Small intestine (tissue), 4 donors: Measurements from ENCODE around the gene KRT84. TPM values are rescaled to one million over a fixed set of nuclear protein-coding genes. Genes with fewer than 3 reads are reported as not detected.

Experiments used
- polyA plus RNA-seq, 4 donors: library from polyadenylated mRNA; stranded (reverse) in 3 of 4; unstranded in 1 of 4; fragments of 200-250 nt in 3 of 4; fragments of 120-200 nt in 1 of 4; gene quantifications; one replicate each; pipeline versions ENCODE4 v1.2.1 to v1.2.3, GENCODE V29; 2013
- donor health status: healthy with polysubstance abuse.
- donor health status: Bipolar disorder and iron deficiency.
- donor health status: healthy.

Gene KRT84
- polyA plus RNA-seq, 4 donors = not detected

Other genes with a start within 250 kb of the KRT84 start
- 1 to 10 TPM in 1 of 4 donors, under 1 TPM in 3; 0.13 to 3.2 (median 0.58) TPM for gene KRT80, start 193.6 kb downstream of the KRT84 start, polyA plus RNA-seq
- gene KRT7, start 152.4 kb downstream of the KRT84 start, polyA plus RNA-seq = 10 to 100 TPM in 1 of 4 donors, 1 to 10 TPM in 3; 2.2 to 10.1 (median 3.2) TPM
- gene KRT86, start 111.0 kb downstream of the KRT84 start, polyA plus RNA-seq = under 1 TPM in 3 of 4 donors, not detected in 1; 0.01 to 0.84 (median 0.54) TPM
- gene KRT81, start 94.1 kb downstream of the KRT84 start, polyA plus RNA-seq = under 1 TPM in 1 of 4 donors, not detected in 3; 0.53 TPM
- gene KRT83, start 64.3 kb downstream of the KRT84 start, polyA plus RNA-seq = under 1 TPM in 1 of 4 donors, not detected in 3; 0.03 TPM
- under 1 TPM in 1 of 4 donors, not detected in 3; 0.03 TPM for gene KRT85, start 18.2 kb downstream of the KRT84 start, polyA plus RNA-seq
- gene KRT82, start 20.7 kb upstream of the KRT84 start, polyA plus RNA-seq = not detected
- under 1 TPM in 1 of 4 donors, not detected in 3; 0.01 TPM for gene KRT75, start 48.7 kb upstream of the KRT84 start, polyA plus RNA-seq
- under 1 TPM in 1 of 4 donors, not detected in 3; 0.67 TPM for gene KRT6B, start 66.5 kb upstream of the KRT84 start, polyA plus RNA-seq
- under 1 TPM in 1 of 4 donors, not detected in 3; 0.03 TPM for gene KRT6C, start 88.2 kb upstream of the KRT84 start, polyA plus RNA-seq
- 1 to 10 TPM in 2 of 4 donors, under 1 TPM in 1, not detected in 1; 0.13 to 6.7 (median 3.2) TPM for gene KRT6A, start 107.6 kb upstream of the KRT84 start, polyA plus RNA-seq
- gene KRT5, start 134.7 kb upstream of the KRT84 start, polyA plus RNA-seq = 1 to 10 TPM in 2 of 4 donors, under 1 TPM in 2; 0.06 to 6.5 (median 3.2) TPM
- not detected for gene KRT71, start 167.5 kb upstream of the KRT84 start, polyA plus RNA-seq
- gene KRT74, start 188.2 kb upstream of the KRT84 start, polyA plus RNA-seq = under 1 TPM in 1 of 4 donors, not detected in 3; 0.27 TPM
- gene KRT72, start 215.8 kb upstream of the KRT84 start, polyA plus RNA-seq = 10 to 100 TPM in 1 of 4 donors, 1 to 10 TPM in 2, not detected in 1; 3.2 to 24.6 (median 9.8) TPM
- 1 to 10 TPM in 2 of 4 donors, under 1 TPM in 1, not detected in 1; 0.84 to 2.2 (median 1.4) TPM for gene KRT73, start 232.9 kb upstream of the KRT84 start, polyA plus RNA-seq